HPDE6-E6E7 (cell line): ENCODE measurements around the gene HNRNPA3.
"Not testable (repeated sequence)": the region's sequence is repeated elsewhere in the genome, so short reads cannot be mapped to it uniquely, and the experiment has no call there.

Experiments
- DNase-seq: peaks from one replicate; pipeline ENCODE4 v3.0.0; 2011; ENCODE audit warnings: missing footprints; ENCODE audit errors: extremely low spot score

Gene HNRNPA3

GRCh38 chr2:177188482-177189469 is 23.8 kb upstream of the HNRNPA3 start:
- DNase-seq = no peak

- no peak for DNase-seq
Observed at GRCh38 chr2:177190941-177191340, 21.7 kb upstream of the HNRNPA3 start.

- DNase-seq = no peak
Observed at GRCh38 chr2:177192788-177193187, 19.8 kb upstream of the HNRNPA3 start.

GRCh38 chr2:177193240-177193639 is 19.4 kb upstream of the HNRNPA3 start:
- DNase-seq = no peak

GRCh38 chr2:177195194-177195593 is 17.4 kb upstream of the HNRNPA3 start:
- DNase-seq = no peak

GRCh38 chr2:177200419-177200818 is 12.2 kb upstream of the HNRNPA3 start:
- not testable (repeated sequence) for DNase-seq

GRCh38 chr2:177201919-177202346 is 10.7 kb upstream of the HNRNPA3 start:
- no peak for DNase-seq

- DNase-seq = no peak
Observed at GRCh38 chr2:177204417-177204816, 8.2 kb upstream of the HNRNPA3 start.

- no peak for DNase-seq
Observed at GRCh38 chr2:177207101-177207500, 5.5 kb upstream of the HNRNPA3 start.

GRCh38 chr2:177211169-177211568 is 1.4 kb upstream of the HNRNPA3 start:
- no peak for DNase-seq

- DNase-seq = no peak
Observed at GRCh38 chr2:177211576-177212105, 953 bp upstream of the HNRNPA3 start.

GRCh38 chr2:177212891-177213856 is 580 bp downstream of the HNRNPA3 start:
- DNase-seq = peak; percentile 81

- DNase-seq = no peak
Observed at GRCh38 chr2:177217247-177217843, 4.8 kb downstream of the HNRNPA3 start.

- not testable (repeated sequence) for DNase-seq
Observed at GRCh38 chr2:177219787-177220186, 7.2 kb downstream of the HNRNPA3 start.

GRCh38 chr2:177221534-177221933 is 8.9 kb downstream of the HNRNPA3 start:
- no peak for DNase-seq

GRCh38 chr2:177221970-177222369 is 9.4 kb downstream of the HNRNPA3 start:
- DNase-seq = no peak

GRCh38 chr2:177223436-177223835 is 10.8 kb downstream of the HNRNPA3 start:
- not testable (repeated sequence) for DNase-seq

GRCh38 chr2:177225965-177226360 is 13.4 kb downstream of the HNRNPA3 start:
- no peak for DNase-seq

- no peak for DNase-seq
Observed at GRCh38 chr2:177229442-177230242, 17.0 kb downstream of the HNRNPA3 start.

GRCh38 chr2:177231270-177231669 is 18.7 kb downstream of the HNRNPA3 start:
- no peak for DNase-seq
